Measurements from ENCODE around the gene ERCC6L.

DNA sequence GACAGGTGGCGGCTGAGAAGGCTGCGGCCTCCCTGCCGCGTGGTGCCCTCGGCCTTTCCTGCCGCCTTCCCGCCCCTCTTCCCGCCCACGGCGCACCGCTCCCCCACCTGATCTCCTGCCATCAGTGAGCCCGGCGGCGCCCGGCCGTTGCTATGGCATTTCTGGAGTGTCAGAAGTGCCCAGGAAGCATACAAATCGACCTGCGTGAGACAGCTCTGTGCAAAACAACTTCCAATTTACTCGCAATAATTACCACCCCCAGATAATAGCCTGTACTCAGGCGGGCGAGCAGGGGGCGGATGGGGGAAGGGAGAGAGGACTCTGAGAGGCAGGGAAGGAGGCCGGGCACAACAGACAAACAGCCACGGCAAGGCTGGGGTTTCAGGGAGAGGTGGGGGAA lies 16.6 kb upstream of the ERCC6L start:
- TF ChIP-seq, protein P1, sequence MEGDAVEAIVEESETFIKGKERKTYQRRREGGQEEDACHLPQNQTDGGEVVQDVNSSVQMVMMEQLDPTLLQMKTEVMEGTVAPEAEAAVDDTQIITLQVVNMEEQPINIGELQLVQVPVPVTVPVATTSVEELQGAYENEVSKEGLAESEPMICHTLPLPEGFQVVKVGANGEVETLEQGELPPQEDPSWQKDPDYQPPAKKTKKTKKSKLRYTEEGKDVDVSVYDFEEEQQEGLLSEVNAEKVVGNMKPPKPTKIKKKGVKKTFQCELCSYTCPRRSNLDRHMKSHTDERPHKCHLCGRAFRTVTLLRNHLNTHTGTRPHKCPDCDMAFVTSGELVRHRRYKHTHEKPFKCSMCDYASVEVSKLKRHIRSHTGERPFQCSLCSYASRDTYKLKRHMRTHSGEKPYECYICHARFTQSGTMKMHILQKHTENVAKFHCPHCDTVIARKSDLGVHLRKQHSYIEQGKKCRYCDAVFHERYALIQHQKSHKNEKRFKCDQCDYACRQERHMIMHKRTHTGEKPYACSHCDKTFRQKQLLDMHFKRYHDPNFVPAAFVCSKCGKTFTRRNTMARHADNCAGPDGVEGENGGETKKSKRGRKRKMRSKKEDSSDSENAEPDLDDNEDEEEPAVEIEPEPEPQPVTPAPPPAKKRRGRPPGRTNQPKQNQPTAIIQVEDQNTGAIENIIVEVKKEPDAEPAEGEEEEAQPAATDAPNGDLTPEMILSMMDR (IDR thresholded peaks at IDR 0.05): no peak
- no peak for TF ChIP-seq ZFX (IDR thresholded peaks at IDR 0.05; ENCODE audit: borderline replicate concordance)

All from 22Rv1 (cell line).